Jurkat, Clone E6-1 (cell line): ENCODE results near the gene CABLES2.

ENCODE experiments used
- DNase-seq: peaks from one replicate; pipeline ENCODE4 v3.0.0-alpha.2; 2011; ENCODE audit warnings: low read depth, low spot score
- H3K4me3 ChIP-seq: 2 replicates; pipeline ENCODE4 v1.5.1; 2011; ENCODE audit warnings: mild to moderate bottlenecking, low read length, control low read depth, moderate library complexity

CABLES2 gene

GRCh38 chr20:62367136-62367632 is 39.9 kb downstream of the CABLES2 start, which contains the start of gene LAMA5:
LAMA5 (minus strand) TSS chr20:62367312; CDS start chr20:62367245, 67 bp downstream.
- no peak within 1 kb of the TSS for H3K4me3 ChIP-seq
- DNase-seq: no peak

DNA sequence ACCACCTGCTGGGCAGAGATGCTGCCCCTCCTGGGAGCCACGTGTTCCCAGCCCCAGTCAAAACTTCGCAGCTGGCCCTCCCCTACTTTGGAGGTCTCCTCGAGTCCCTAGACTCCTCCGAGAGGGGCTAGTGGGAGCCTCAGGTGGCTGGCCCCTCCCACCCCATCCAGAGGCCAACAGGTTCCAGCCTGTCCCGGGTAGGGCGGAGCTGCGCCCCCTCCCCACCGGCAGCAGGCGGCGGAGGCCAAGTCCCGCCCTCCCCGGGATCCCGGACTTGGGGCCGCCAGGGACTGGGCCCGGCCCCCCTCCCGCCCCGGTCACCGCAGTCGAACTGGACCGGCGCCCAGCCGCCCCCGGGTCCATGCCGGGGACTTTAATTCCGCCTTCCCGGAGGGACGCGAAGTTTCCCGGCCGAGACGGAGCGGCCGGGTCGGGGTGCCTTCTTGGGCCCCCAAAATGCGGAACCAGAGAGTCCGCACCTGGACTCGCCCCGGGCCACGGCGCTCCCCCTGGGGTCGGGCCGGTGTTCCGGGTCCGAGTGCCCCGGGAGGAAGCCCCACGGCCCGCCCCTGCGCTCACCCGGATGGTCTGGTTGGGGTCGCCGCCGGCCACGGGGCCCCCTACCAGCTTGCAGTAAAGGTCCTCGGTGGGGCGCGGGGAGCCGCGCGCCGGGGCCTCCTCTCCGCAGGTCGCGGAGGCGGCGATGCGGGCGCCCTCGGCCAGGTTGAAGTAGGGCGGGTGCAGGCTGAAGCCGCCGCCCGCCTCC is 40.5 kb downstream of the CABLES2 start:
- H3K4me3 ChIP-seq: no peak overlapping the region
- no peak for DNase-seq

DNA sequence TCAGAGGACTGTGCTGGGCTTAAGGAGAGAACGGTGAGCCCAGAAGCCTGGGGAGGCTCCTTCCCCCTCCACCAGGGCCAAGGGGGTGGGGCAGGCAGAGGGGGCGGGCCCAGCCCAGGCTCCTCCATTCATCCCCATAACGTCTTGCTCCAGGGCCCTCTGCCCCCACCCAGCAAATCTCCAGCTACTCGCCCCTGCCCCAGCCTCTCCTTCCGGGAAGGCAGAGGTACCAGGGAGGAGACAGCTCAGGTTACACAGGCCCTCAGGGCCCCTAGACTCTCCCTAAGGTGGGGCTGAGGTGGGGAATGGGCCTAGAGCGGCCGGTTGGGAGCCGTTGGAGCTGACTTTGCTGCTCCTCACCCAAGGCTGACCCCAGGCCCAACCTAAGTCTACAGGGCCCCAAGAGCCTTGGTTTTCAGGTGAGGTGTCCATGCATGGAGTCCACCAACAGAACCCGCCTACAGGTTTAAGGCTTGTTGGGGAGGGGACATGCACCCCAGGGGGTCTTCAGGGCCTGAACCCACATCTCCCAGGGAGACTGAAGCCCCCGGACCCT is 41.2 kb downstream of the CABLES2 start:
- DNase-seq: no peak
- no peak overlapping the region for H3K4me3 ChIP-seq

DNA sequence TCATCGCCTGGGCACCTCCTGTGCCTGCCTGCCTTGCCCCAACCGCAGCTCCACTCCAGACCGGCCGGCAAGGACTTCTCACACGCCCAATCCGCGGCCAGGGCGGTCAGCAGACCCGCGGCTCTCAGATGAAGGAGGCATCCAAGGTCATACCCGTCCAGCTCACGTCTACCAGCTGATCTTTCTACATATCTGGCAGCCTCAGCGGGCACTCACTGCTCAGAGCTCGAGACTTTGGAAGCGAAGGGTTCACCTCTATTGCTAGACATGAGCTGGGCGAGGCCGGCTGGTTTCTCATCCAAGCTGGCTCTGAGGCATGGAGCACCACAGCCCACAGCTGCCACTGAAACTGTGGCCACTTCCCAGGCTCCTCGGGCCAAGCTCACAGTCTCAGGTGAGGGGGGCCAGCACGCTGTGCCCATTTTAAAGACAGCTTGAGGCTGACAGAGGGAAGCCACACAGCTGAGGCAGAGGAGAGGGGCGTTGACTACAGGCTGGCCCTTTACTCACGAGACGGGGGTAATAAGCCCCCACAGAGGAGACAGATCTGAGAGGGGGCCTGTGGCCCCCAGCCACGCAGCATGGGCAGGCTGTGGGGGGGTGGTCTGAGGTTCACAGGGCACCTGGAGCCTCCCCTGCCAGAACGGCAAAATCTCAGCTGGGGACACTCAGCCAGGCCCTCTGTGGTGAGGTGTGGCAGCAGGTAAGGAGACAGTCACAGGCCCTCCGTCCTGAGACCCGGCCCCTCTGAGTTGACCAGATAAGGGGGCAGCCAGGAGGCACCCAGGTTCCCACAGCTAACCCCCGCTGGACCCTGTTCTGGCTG is 42.0 kb downstream of the CABLES2 start:
- H3K4me3 ChIP-seq: no peak overlapping the region
- DNase-seq: no peak

GRCh38 chr20:62363920-62364851 is 42.9 kb downstream of the CABLES2 start:
- DNase-seq: no peak
- H3K4me3 ChIP-seq: no peak overlapping the region

DNA sequence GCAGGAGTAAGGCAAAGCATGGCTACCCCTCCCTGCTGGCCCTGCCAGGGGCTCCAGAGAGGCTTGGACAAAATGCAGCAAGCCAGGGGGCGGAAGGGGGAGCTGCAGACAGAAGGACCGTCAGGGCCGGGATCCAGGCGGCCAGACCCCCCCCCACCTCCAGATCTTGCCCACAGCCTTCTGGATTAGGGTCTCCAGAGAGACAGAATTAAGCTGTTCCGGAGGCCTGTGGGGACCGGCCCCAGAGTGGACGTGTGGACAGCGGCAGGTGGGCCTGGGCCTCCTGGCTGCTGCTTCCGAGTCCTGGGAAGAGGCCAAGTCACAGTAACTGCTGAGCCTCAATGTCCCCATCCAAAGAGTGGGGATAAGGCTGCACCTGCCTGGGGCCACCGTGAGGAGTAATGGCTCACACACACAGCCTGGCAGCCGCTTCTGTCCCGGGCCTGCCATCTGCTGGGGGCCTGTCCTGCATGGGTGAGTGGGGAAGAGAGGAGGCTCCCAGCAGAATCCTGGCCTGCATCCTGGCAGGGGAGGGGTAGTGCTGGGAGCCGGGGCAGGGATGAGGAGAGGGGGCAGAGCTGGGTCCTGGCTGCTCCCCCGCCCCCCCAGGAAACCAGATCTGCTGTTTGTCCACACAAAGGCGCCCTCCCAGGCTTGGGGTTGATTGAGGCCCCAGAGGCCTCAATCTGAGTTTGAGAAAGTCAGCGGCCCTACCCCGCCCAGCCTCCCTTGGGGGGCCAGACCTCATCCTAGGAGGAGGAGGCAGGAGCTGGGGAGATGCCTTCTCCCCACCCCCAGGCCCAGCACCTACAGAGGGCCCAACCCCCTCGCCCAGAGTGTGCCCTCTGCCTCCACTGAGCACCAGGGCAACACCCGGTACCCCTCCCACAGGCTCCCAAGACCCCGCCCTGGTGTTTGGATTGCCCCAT is 43.8 kb downstream of the CABLES2 start:
- DNase-seq: no peak
- H3K4me3 ChIP-seq: no peak overlapping the region

DNA sequence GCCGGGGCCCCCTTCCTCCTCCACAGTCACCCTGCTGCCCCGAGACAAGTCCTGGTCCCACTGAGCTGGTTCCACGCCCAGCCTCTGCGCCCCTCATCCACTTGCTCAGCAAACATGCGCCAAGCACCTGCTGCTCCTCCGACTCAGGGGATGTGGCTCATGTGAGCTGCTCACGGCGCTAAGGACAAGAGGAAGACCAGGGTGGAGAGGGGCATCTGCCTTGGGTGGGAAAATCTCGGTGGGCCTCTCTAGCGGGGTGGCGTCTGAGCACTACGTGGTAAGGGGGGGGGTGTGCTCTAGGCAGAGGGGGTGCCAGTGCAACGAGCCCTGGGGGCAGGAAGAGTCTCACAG is 44.5 kb downstream of the CABLES2 start:
- DNase-seq: no peak
- no peak overlapping the region for H3K4me3 ChIP-seq

DNA sequence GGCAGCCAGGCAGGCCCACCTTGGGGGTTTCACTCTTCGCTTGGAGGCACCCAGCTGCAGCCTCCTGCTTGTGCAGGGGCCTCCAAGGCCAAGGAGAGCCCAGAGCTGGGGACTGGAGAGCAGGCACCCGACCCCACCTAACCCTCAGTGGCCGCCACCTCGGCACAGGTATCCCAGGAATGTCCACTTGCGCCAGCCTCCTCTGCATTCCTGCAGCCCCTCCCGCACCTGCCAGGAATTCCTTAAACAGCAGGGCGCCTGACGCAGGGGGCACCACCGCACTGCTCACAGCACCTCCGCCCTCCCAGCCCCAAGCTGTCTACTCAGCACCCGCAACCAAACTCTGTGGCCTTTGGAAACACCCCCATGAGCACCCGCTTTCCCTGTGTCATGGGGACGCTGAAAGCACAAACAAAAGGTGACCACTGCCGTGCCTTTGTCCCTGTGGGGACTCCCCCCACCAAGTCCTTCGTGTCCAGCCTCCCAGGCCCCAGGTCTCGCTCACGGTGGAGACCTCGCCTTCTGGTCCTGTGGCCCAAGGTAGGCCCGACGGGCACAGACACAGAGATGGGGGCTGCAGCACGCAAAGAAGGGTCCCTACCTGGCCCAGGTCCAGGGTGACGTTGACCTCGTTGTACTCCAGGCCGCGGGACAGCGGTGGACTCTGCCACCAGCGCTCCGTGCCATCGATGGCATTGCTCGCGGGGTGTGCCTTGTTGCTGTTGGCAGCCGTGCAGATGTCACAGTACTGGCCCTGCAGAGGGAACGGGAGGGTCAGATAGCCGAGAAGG is 45.1 kb downstream of the CABLES2 start:
- no peak overlapping the region for H3K4me3 ChIP-seq
- DNase-seq: no peak

- DNase-seq: no peak
- no peak overlapping the region for H3K4me3 ChIP-seq
Observed at GRCh38 chr20:62360854-62361798, 46.0 kb downstream of the CABLES2 start.

DNA sequence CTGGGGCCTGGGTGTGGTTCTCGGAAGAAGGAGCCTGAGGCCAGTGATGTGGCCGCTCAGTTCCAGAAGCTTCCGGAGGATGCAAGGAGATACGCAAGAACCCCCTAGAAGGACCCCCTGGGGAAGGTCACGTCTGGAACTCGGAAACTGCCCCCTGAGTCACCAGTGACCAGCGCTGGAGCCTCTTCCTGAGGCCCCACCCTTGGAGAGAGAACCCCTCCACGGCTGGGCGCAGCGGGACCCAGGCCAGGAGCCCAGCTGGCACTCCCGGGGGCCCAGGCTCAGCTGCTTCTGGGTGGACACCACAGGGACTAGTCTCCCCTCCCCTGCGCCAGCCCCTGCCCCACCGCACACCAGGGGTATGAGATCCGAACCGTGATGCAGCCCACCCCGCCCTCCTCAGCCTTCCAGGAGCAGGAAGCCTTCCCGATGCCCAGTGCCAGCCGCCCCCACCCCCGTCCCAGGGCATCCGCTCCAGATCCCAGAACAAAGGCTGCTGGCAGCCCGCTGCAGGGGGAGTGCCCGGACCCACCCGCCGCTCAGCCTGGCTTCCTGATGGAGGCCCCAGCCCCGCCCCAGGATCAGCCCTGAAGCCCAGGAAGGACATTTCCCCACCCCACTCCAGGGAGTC is 47.5 kb downstream of the CABLES2 start:
- no peak for DNase-seq

DNA sequence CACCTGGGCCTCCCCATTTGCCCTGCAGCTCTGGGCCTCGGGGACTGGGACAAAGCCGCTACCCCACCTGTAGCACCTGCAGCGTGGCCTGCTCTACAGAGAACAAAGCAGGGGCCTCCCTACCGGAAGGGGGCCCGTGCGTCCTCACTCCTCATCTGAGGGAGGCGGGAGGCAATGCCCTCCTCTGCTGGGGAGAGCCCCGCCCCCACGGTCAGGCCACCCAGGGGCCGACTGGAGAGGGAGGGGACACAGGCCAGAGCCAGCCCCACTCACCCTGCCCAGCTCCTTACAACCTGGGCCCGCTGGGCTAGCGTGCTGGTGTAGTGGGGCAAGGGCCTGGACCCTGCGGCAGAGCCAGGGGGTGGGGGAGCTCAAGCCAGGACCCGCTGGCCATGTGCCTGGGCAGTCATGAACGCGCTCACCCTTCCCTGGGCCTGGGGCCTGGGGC is 48.0 kb downstream of the CABLES2 start:
- H3K4me3 ChIP-seq: no peak overlapping the region
- no peak for DNase-seq

More for the DNA sequence above, 47.5 kb downstream of the CABLES2 start:
- H3K4me3 ChIP-seq: no peak overlapping the region

DNA sequence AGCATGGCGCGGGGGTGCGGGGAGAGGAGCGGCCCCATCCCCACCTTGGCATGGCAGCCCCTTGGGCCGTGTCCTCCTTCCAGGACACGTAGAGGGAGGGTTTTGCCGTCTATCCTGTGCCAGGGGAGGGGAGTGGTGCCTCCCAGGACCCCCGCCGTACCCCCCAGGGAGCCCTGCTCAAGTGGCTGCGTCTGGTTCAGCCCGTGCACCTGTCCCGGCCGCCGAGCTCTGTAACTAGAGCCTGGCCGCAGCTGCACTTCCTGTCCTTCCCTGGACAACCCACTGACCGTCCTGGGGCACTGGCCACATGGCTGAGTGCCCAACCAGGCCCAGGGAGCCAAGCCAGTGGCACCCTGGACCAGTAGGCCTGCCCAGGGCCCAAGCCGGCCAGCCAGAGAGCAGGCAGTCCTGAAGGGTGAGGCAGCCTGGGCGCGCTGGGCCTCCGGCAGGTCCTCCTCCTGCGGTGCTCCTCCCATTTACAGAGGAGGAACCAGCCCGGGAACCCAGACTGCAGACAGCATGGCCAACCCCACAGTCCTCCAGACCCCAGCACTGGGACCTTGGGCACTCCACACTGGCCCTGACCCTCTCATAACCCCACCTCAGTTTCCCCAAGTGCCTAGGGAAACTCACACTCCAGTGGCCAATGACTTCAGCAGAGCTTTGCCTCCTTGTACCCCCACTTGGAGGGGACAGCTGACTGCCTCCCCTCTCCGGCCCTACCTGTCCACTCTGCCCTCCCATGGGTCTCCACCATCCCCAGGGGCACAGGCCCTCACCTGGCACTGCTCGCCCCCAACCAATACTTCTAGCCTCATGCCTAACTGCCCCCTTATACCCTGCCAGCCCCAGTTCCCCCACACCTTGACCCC is 48.7 kb downstream of the CABLES2 start:
- no peak overlapping the region for H3K4me3 ChIP-seq
- DNase-seq: no peak

DNA sequence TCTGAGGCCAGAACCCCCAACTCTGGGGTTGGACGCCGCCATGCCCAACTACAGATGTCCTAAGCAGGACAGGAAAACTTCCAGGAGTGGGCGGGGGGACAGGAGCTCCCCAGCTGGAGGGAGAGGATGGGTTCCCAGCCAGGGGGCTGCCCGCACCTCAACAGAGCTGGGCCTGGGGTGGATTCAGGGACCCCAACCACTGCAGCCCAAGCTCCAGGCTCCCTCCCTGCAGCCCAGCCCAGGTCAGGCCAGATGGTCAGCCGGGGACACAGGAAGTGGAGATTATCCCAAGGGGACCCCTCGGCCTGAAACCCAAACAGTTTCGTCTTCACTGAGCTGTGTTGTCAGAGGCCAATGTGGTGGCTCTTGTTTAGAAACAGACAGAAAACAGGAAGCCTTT is 49.4 kb downstream of the CABLES2 start:
- no peak for DNase-seq
- no peak overlapping the region for H3K4me3 ChIP-seq

GRCh38 chr20:62357187-62357667 is 49.9 kb downstream of the CABLES2 start:
- DNase-seq: no peak
- H3K4me3 ChIP-seq: no peak overlapping the region
